Memory B cell (primary cell): ENCODE data around the gene AJUBA.

ENCODE experiments used
- ATAC-seq: fragments of 150-1000 bp; cut with Tn5 transposase; 2 replicates; pipeline ENCODE4 v1.10.0; 2021; ENCODE audit warnings: low read depth, mild to moderate bottlenecking, moderate library complexity
- DNase-seq, 2 donors: peaks; one replicate each; pipeline ENCODE4 v3.0.0; 2022; ENCODE audit warnings: low spot score in 2 of 2
- H3K27ac Mint-ChIP-seq: one replicate; pipeline ENCODE4 v1.8.0; 2022; ENCODE audit warnings: mild to moderate bottlenecking, moderate library complexity, mixed read lengths
- H3K27me3 Mint-ChIP-seq: one replicate; pipeline ENCODE4 v1.8.0; 2022; ENCODE audit warnings: mixed read lengths
- H3K36me3 Mint-ChIP-seq: one replicate; pipeline ENCODE4 v1.8.0; 2022; ENCODE audit warnings: mild to moderate bottlenecking, mixed read lengths
- H3K4me1 Mint-ChIP-seq: one replicate; pipeline ENCODE4 v1.8.0; 2022; ENCODE audit warnings: mixed read lengths
- H3K4me3 Mint-ChIP-seq: one replicate; pipeline ENCODE4 v1.8.0; 2022; ENCODE audit warnings: mild to moderate bottlenecking, moderate library complexity, mixed read lengths
- H3K9me3 Mint-ChIP-seq: one replicate; pipeline ENCODE4 v1.8.0; 2022; ENCODE audit warnings: mixed read lengths

The AJUBA gene

GRCh38 chr14:22923746-22924145 is 58.6 kb downstream of the AJUBA start:
- peaks cover 27% of the 10 kb centered on the region for H3K36me3 Mint-ChIP-seq
- no peaks in the 10 kb centered on the region for H3K27me3 Mint-ChIP-seq
- no peak overlapping the region for H3K4me3 Mint-ChIP-seq
- ATAC-seq: no peak
- DNase-seq: no peak
- no peak overlapping the region for H3K27ac Mint-ChIP-seq
- peaks cover 15% of the 10 kb centered on the region for H3K4me1 Mint-ChIP-seq
- H3K9me3 Mint-ChIP-seq: no peaks in the 10 kb centered on the region

GRCh38 chr14:22922294-22922693 is 60.1 kb downstream of the AJUBA start:
- Mint-ChIP-seq H3K9me3 (no peaks in the 10 kb centered on the region), H3K4me1 (peaks cover 14% of the 10 kb centered on the region), H3K27me3 (no peaks in the 10 kb centered on the region), H3K36me3 (peaks cover 30% of the 10 kb centered on the region), H3K4me3 (no peak overlapping the region), H3K27ac (no peak overlapping the region)
- DNase-seq: no peak
- no peak for ATAC-seq
